BE2C (cell line): ENCODE results near the gene USP16.

Source experiments
- DNase-seq: peaks from one replicate; pipeline ENCODE4 v3.0.0-alpha.2; 2020
- H3K27me3 ChIP-seq: fragments of 250-450 bp; sonication (Bioruptor Pico); 2 replicates; pipeline ENCODE4 v1.5.1; 2020; ENCODE audit warnings: mild to moderate bottlenecking
- H3K36me3 ChIP-seq: fragments of 250-450 bp; sonication (Bioruptor Pico); 2 replicates; pipeline ENCODE4 v1.5.1; 2020; ENCODE audit warnings: mild to moderate bottlenecking
- H3K4me1 ChIP-seq: fragments of 250-450 bp; sonication (Bioruptor Pico); 2 replicates; pipeline ENCODE4 v1.5.1; 2020
- H3K4me3 ChIP-seq: 2 replicates; pipeline ENCODE4 v1.5.1; 2011; ENCODE audit warnings: low read depth, low read length
- H3K9me3 ChIP-seq: fragments of 250-450 bp; sonication (Bioruptor Pico); 2 replicates; pipeline ENCODE4 v1.5.1; 2020
- TF ChIP-seq, protein P1 (sequence below): IDR thresholded peaks from 2 replicates; pipeline ENCODE4 v1.5.1; 2012; ENCODE audit warnings: mild to moderate bottlenecking, low read depth, low read length

Gene USP16

GRCh38 chr21:29034678-29035077 is 10.2 kb downstream of the USP16 start:
- no peak for DNase-seq
- TF ChIP-seq, protein P1, sequence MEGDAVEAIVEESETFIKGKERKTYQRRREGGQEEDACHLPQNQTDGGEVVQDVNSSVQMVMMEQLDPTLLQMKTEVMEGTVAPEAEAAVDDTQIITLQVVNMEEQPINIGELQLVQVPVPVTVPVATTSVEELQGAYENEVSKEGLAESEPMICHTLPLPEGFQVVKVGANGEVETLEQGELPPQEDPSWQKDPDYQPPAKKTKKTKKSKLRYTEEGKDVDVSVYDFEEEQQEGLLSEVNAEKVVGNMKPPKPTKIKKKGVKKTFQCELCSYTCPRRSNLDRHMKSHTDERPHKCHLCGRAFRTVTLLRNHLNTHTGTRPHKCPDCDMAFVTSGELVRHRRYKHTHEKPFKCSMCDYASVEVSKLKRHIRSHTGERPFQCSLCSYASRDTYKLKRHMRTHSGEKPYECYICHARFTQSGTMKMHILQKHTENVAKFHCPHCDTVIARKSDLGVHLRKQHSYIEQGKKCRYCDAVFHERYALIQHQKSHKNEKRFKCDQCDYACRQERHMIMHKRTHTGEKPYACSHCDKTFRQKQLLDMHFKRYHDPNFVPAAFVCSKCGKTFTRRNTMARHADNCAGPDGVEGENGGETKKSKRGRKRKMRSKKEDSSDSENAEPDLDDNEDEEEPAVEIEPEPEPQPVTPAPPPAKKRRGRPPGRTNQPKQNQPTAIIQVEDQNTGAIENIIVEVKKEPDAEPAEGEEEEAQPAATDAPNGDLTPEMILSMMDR = no peak
- H3K4me1 ChIP-seq = no peaks in the 10 kb centered on the region
- H3K27me3 ChIP-seq = no peaks in the 10 kb centered on the region
- no peaks in the 10 kb centered on the region for H3K9me3 ChIP-seq
- H3K4me3 ChIP-seq = no peak overlapping the region
- H3K36me3 ChIP-seq = peaks cover 66% of the 10 kb centered on the region

- Histone ChIP-seq H3K4me3 (no peak overlapping the region), H3K4me1 (no peaks in the 10 kb centered on the region), H3K9me3 (no peaks in the 10 kb centered on the region), H3K36me3 (peaks cover 73% of the 10 kb centered on the region), H3K27me3 (no peaks in the 10 kb centered on the region)
- TF ChIP-seq, protein P1 = no peak
- no peak for DNase-seq
Observed at GRCh38 chr21:29052224-29052623, 27.8 kb downstream of the USP16 start.

- H3K9me3 ChIP-seq = no peaks in the 10 kb centered on the region
- peaks cover 73% of the 10 kb centered on the region for H3K36me3 ChIP-seq
- no peak for DNase-seq
- no peaks in the 10 kb centered on the region for H3K4me1 ChIP-seq
- no peak overlapping the region for H3K4me3 ChIP-seq
- TF ChIP-seq, protein P1 = no peak
- no peaks in the 10 kb centered on the region for H3K27me3 ChIP-seq
Observed at GRCh38 chr21:29053011-29053553, 28.6 kb downstream of the USP16 start.

DNA sequence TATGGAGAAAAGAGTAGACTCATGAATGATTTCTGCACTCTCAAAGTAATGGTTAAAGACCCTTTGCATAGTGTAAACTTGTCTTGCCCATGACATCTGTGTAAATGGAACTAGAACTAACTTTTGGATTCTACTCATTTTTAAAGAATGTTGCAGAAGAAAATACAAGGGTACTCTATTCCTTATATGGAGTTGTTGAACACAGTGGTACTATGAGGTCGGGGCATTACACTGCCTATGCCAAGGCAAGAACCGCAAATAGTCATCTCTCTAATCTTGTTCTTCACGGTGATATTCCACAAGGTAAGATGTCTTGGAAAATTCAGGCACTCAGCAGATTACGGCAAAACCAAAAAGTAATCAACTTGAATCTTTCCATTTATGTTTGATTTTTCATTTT is 29.2 kb downstream of the USP16 start:
- Histone ChIP-seq H3K9me3 (no peaks in the 10 kb centered on the region), H3K27me3 (no peaks in the 10 kb centered on the region), H3K4me3 (no peak overlapping the region), H3K36me3 (peaks cover 75% of the 10 kb centered on the region), H3K4me1 (no peaks in the 10 kb centered on the region)
- TF ChIP-seq, protein P1 = no peak
- no peak for DNase-seq

DNA sequence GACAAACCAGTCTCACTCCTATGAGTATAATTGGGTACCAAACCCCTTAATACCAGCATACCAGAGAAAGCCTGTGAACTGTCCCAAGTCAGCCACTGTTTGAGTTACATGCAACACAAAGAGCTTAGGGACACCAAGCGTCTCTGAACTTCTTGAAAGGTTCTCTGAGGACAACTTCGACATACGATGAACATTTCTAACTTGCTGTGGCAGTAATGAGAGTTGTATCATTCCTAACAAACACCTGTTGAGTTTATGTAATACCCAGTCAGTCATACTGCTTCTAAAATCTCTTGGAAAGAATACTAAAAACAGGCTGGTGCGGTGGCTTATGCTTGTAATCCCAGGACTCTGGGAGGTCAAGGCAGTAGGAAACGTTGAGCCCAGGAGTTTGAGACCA is 30.6 kb downstream of the USP16 start:
- Histone ChIP-seq H3K9me3 (no peaks in the 10 kb centered on the region), H3K4me1 (no peaks in the 10 kb centered on the region), H3K4me3 (no peak overlapping the region), H3K27me3 (no peaks in the 10 kb centered on the region), H3K36me3 (peaks cover 83% of the 10 kb centered on the region)
- no peak for DNase-seq
- TF ChIP-seq, protein P1 = no peak

GRCh38 chr21:29056005-29056404 is 31.5 kb downstream of the USP16 start:
- no peak overlapping the region for H3K4me3 ChIP-seq
- no peaks in the 10 kb centered on the region for H3K9me3 ChIP-seq
- H3K4me1 ChIP-seq = no peaks in the 10 kb centered on the region
- TF ChIP-seq, protein P1 = no peak
- DNase-seq = no peak
- H3K36me3 ChIP-seq = peaks cover 83% of the 10 kb centered on the region
- no peaks in the 10 kb centered on the region for H3K27me3 ChIP-seq
